B cell (primary cell): ENCODE results near the gene P2RX6.

Source experiments
- CTCF ChIP-seq: fragments of 200-600 bp; IDR thresholded peaks from one replicate; pipeline ENCODE4 v1.8.0; 2022; ENCODE audit warnings: antibody characterized with exemption, mild to moderate bottlenecking
- EZH2 ChIP-seq: IDR thresholded peaks from 2 replicates; pipeline ENCODE4 v1.6.1; 2012; ENCODE audit warnings: borderline replicate concordance, low read depth, mild to moderate bottlenecking, moderate library complexity, low read length; ENCODE audit not compliant: insufficient read depth, poor library complexity, severe bottlenecking

- TF ChIP-seq CTCF (no peak), EZH2 (no peak)
These were observed 47.9 kb upstream of the P2RX6 start, which contains the start of gene AIFM3 for GRCh38 chr22:20966883-20967696.
